GM12878 (cell line): ENCODE measurements around the gene APPL2. TPM values are rescaled to one million over a fixed set of nuclear protein-coding genes. Genes with fewer than 3 reads are reported as not detected.

Experiments
- ATAC-seq: fragments of 200-7000 bp; cut with Tn5 transposase; 3 replicates; pipeline ENCODE4 v1.9.1; 2020; ENCODE audit warnings: mild to moderate bottlenecking, moderate library complexity
- BruUV-seq: library from RNA; stranded (reverse); fragments of 400-500 nt; replicated peaks from 2 replicates; lab custom pipeline; 2021; lab: Mats Ljungman, UMichigan
- CTCF ChIA-PET: fragments of 300-600 bp; sonication (Branson Sonifier 250); formaldehyde crosslinking; extraction: SDS; loops from one replicate; lab custom pipeline; 2021; ENCODE audit warnings: inconsistent platforms; lab: Yijun Ruan, JAX
- POLR2A ChIA-PET: fragments of 350-600 bp; formaldehyde crosslinking; extraction: SDS; loops from one replicate; lab custom pipeline; 2021; ENCODE audit warnings: inconsistent platforms; lab: Charles Lee
- RAD21 ChIA-PET: fragments of 300-600 bp; sonication (Branson Sonifier 250); formaldehyde crosslinking; loops from one replicate; lab custom pipeline; 2023; ENCODE audit warnings: antibody characterized with exemption; ENCODE audit not compliant: unreplicated experiment; lab: Charles Lee
- SMC1A ChIA-PET: fragments of 300-600 bp; sonication (Branson Sonifier 250); formaldehyde crosslinking; loops from one replicate; lab custom pipeline; 2023; ENCODE audit not compliant: unreplicated experiment, uncharacterized antibody; lab: Charles Lee
- DNase-seq: peaks from one replicate; pipeline ENCODE4 v3.0.0-alpha.2; 2011; ENCODE audit warnings: low read depth, low spot score
- FAIRE-seq: peaks from 3 replicates; lab custom pipeline; 2011; peaks lifted over from hg19 to GRCh38; lab: Jason Lieb, UNC
- H2AFZ ChIP-seq: 2 replicates; pipeline ENCODE4 v1.6.0; 2011; ENCODE audit warnings: low read depth, low read length, control low read depth; ENCODE audit not compliant: control insufficient read depth
- H3K27ac ChIP-seq: 2 replicates; pipeline ENCODE4 v1.5.1; 2011; ENCODE audit warnings: control low read depth; ENCODE audit not compliant: control insufficient read depth, insufficient read depth
- H3K27me3 ChIP-seq, 2 experiments: replicated peaks in 1 of 2; 2 replicates each; pipeline versions ENCODE4 v1.6.0 to v1.6.1; 2011; ENCODE audit warnings: low read length in 1 of 2; ENCODE audit not compliant: control insufficient read depth in 2 of 2, insufficient read depth in 2 of 2
- H3K36me3 ChIP-seq, 2 experiments: 2 replicates each; pipeline ENCODE4 v1.5.1; 2011; ENCODE audit warnings: low read length in 1 of 2; ENCODE audit not compliant: control insufficient read depth in 2 of 2, insufficient read depth in 2 of 2
- H3K4me1 ChIP-seq: 2 replicates; pipeline ENCODE4 v1.6.1; 2011; ENCODE audit warnings: mild to moderate bottlenecking, low read length, moderate library complexity, mixed read lengths; ENCODE audit not compliant: control insufficient read depth, insufficient read depth
- H3K4me2 ChIP-seq: 2 replicates; pipeline ENCODE4 v1.6.0; 2011; ENCODE audit warnings: control low read depth; ENCODE audit not compliant: control insufficient read depth, insufficient read depth
- H3K4me3 ChIP-seq: fragments of 200-600 bp; sonication (generic); 2 replicates; pipeline ENCODE4 v1.5.1; 2016
- H3K79me2 ChIP-seq: 2 replicates; pipeline ENCODE4 v1.6.0; 2011; ENCODE audit warnings: low read length; ENCODE audit not compliant: control insufficient read depth, insufficient read depth
- H3K9ac ChIP-seq: 2 replicates; pipeline ENCODE4 v1.8.0; 2011; ENCODE audit warnings: low read length, control low read depth, mixed read lengths; ENCODE audit not compliant: control insufficient read depth, insufficient read depth
- H3K9me3 ChIP-seq: replicated peaks from 3 replicates; pipeline ENCODE4 v1.5.1; 2011; ENCODE audit warnings: mild to moderate bottlenecking, low read length; ENCODE audit not compliant: control insufficient read depth, insufficient read depth
- H4K20me1 ChIP-seq: 2 replicates; pipeline ENCODE4 v1.6.0; 2011; ENCODE audit not compliant: control insufficient read depth, insufficient read depth
- CBX5 ChIP-seq: sonication (generic); IDR thresholded peaks from 2 replicates; pipeline ENCODE4 v1.6.1; 2016; ENCODE audit warnings: low read depth, moderate library complexity, mild to moderate bottlenecking, inconsistent platforms
- CHD4 ChIP-seq: fragments of 200-600 bp; sonication (generic); IDR thresholded peaks from 2 replicates; pipeline ENCODE4 v1.6.1; 2016; ENCODE audit warnings: mild to moderate bottlenecking
- CTCF ChIP-seq, 3 experiments: IDR thresholded peaks in 2 of 3; conservative IDR thresholded peaks in 1 of 3; 2 replicates each; pipeline ENCODE4 v1.5.1; 2011; ENCODE audit warnings: low read depth in 3 of 3, low read length in 3 of 3, mild to moderate bottlenecking in 3 of 3, control low read depth in 2 of 3, moderate library complexity in 2 of 3, inconsistent platforms in 1 of 3, mixed read lengths in 1 of 3; ENCODE audit not compliant: control insufficient read depth in 2 of 3, insufficient read depth in 1 of 3; ENCODE audit errors: extremely low read depth in 1 of 3
- IKZF2 ChIP-seq, 2 experiments: fragments of 450-650 bp; IDR thresholded peaks; 2 replicates each; pipeline ENCODE4 v1.6.1; 2017; ENCODE audit warnings: mild to moderate bottlenecking in 2 of 2, moderate library complexity in 2 of 2
- IRF4 ChIP-seq: IDR thresholded peaks from 2 replicates; pipeline ENCODE4 v1.6.1; 2011; ENCODE audit warnings: low read depth, low read length
- JUND ChIP-seq: IDR thresholded peaks from 2 replicates; pipeline ENCODE4 v1.6.1; 2012; ENCODE audit warnings: low read depth, mild to moderate bottlenecking, low read length, improper control_type of control experiment, moderate library complexity
- KAT2A ChIP-seq: conservative IDR thresholded peaks from 2 replicates; pipeline ENCODE4 v1.6.1; 2011; ENCODE audit warnings: low read depth, low read length; ENCODE audit not compliant: control insufficient read depth
- KLF5 ChIP-seq: fragments of 450-650 bp; IDR thresholded peaks from 2 replicates; pipeline ENCODE4 v1.6.1; 2014; ENCODE audit warnings: mild to moderate bottlenecking; ENCODE audit not compliant: partially characterized antibody
- MAX ChIP-seq: IDR thresholded peaks from 2 replicates; pipeline ENCODE4 v1.6.1; 2012; ENCODE audit warnings: low read depth, low read length, improper control_type of control experiment
- NR2F1 ChIP-seq: fragments of 450-650 bp; conservative IDR thresholded peaks from 2 replicates; pipeline ENCODE4 v1.6.1; 2017; ENCODE audit warnings: mild to moderate bottlenecking
- NRF1 ChIP-seq: conservative IDR thresholded peaks from 2 replicates; pipeline ENCODE4 v1.6.1; 2011; ENCODE audit warnings: mild to moderate bottlenecking, low read depth, low read length, improper control_type of control experiment
- PML ChIP-seq: IDR thresholded peaks from 2 replicates; pipeline ENCODE4 v1.6.1; 2012; ENCODE audit warnings: low read length, inconsistent platforms
- POLR2AphosphoS5 ChIP-seq: IDR thresholded peaks from 2 replicates; pipeline ENCODE4 v1.6.1; 2011; ENCODE audit warnings: mild to moderate bottlenecking, low read length, inconsistent platforms
- RCOR1 ChIP-seq: conservative IDR thresholded peaks from 2 replicates; pipeline ENCODE4 v1.6.1; 2012; ENCODE audit warnings: low read depth, low read length, improper control_type of control experiment
- RFX5 ChIP-seq: IDR thresholded peaks from 2 replicates; pipeline ENCODE4 v1.6.1; 2011; ENCODE audit warnings: low read depth, low read length, improper control_type of control experiment
- SKIL ChIP-seq: fragments of 450-650 bp; IDR thresholded peaks from 2 replicates; pipeline ENCODE4 v1.6.1; 2017; ENCODE audit warnings: mild to moderate bottlenecking, low read depth, inconsistent platforms; ENCODE audit not compliant: poor library complexity, severe bottlenecking
- SREBF2 ChIP-seq: IDR thresholded peaks from 2 replicates; pipeline ENCODE4 v1.6.1; 2012; ENCODE audit warnings: mild to moderate bottlenecking, low read length
- STAT1 ChIP-seq: fragments of 450-650 bp; conservative IDR thresholded peaks from 2 replicates; pipeline ENCODE4 v1.6.1; 2014; ENCODE audit warnings: antibody characterized with exemption, mild to moderate bottlenecking
- ZBED1 ChIP-seq: IDR thresholded peaks from 2 replicates; pipeline ENCODE4 v1.6.1; 2016; ENCODE audit warnings: borderline replicate concordance
- ZNF24 ChIP-seq: fragments of 450-650 bp; IDR thresholded peaks from 2 replicates; pipeline ENCODE4 v1.6.1; 2017; ENCODE audit warnings: antibody characterized with exemption, mild to moderate bottlenecking
- WGBS: methylation state at CpG from one replicate; pipeline ENCODE4 v1.1.6; 2016; ENCODE audit warnings: low lambda C conversion rate; ENCODE audit not compliant: insufficient replicate concordance, insufficient coverage; ENCODE audit errors: missing lambda C conversion rate; 5-methylcytosine and 5-hydroxymethylcytosine counted together
- in situ Hi-C: fragments of 300-500 bp; cut with MboI; formaldehyde crosslinking; loops from 9 replicates; pipeline ENCODE4 v1.14.3; 2018; ENCODE audit warnings: mixed read lengths
- intact Hi-C: fragments of 100-400 bp; cut with micrococcal nuclease; formaldehyde crosslinking; loops from one replicate; pipeline ENCODE4 v1.14.2; 2022; ENCODE audit not compliant: unreplicated experiment
- polyA plus RNA-seq, 11 experiments: library from polyadenylated mRNA; depleted of rRNA in 4 of 11; unstranded in 6 of 11; stranded (reverse) in 5 of 11; fragments of >200 nt; fragmentation: Nextera tagmentation in 4 of 11; fragmentation: Illumina TruSeq in 1 of 11; extraction: Ambion mirVana in 4 of 11; extraction: Trizol in 1 of 11; gene quantifications; 1 replicate in 1 of 11; 2 replicates in 10 of 11; pipeline versions ENCODE4 v1.2.1 to v1.2.3, GENCODE V29; 2011 to 2016; ENCODE audit warnings: inconsistent platforms in 2 of 11, missing spikeins in 2 of 11, low read depth in 1 of 11
- total RNA-seq, 4 experiments: library from RNA; depleted of rRNA in 3 of 4; stranded (reverse); fragments of >200 nt in 3 of 4; fragmentation: Illumina TruSeq in 1 of 4; extraction: Trizol in 1 of 4; gene quantifications; 2 replicates each; pipeline versions ENCODE4 v1.2.1 to v1.2.3, GENCODE V29; 2013 to 2021

Gene APPL2
- total and polyA plus RNA-seq, 10 of the 15 experiments (the other 5 are each of a cell fraction or from before 2014, with no cell fraction given) = 1.9 to 14.2 (median 7.5) TPM

GRCh38 chr12:105267711-105268110 lies 31.7 kb upstream of the APPL2 start:
- SMC1A ChIA-PET = interaction anchor here (0.8 kb wide), 1 partner anchor 43 kb away, joined by 3 read pairs; no protein-coding TSS in a partner anchor
- Histone ChIP-seq H3K9me3 (no peaks in the 10 kb centered on the region), H3K9ac (no peak overlapping the region), H3K4me3 (no peak overlapping the region), H3K27ac (no peak overlapping the region), H3K36me3 (no peaks in the 10 kb centered on the region), H3K79me2 (no peaks in the 10 kb centered on the region), H4K20me1 (no peaks in the 10 kb centered on the region), H3K4me1 (no peaks in the 10 kb centered on the region), H3K27me3 (no peaks in the 10 kb centered on the region), H2AFZ (no peak overlapping the region), H3K4me2 (no peak overlapping the region)
- DNase-seq (no peak), FAIRE-seq (no peak), ATAC-seq (no peak)
- TF ChIP-seq RCOR1 (no peak), CBX5 (no peak), SREBF2 (no peak), KAT2A (no peak), CHD4 (no peak), NRF1 (no peak), MAX (no peak), CTCF (IDR thresholded peaks at IDR 0.05 in 2 of 3, conservative IDR thresholded peaks at IDR 0.05 in 1 of 3; ENCODE audit: control insufficient read depth in 2 of 3, extremely low read depth in 1 of 3, insufficient read depth in 1 of 3, low read depth in 3 of 3, low read length in 3 of 3) (no peak), ZBED1 (no peak), KLF5 (no peak), SKIL (no peak), ZNF24 (no peak), IRF4 (no peak), NR2F1 (no peak), JUND (no peak), POLR2AphosphoS5 (no peak), RFX5 (no peak), IKZF2 (IDR thresholded peaks at IDR 0.05) (no peak), PML (no peak), STAT1 (no peak)
- BruUV-seq = no TSS peak
- POLR2A ChIA-PET = no interaction called here
- RAD21 ChIA-PET = interaction anchor here (0.8 kb wide), 1 partner anchor 870 kb away, joined by 3 read pairs; no protein-coding TSS in a partner anchor
- in situ Hi-C loops (no loop called here), intact Hi-C loops (no loop called here)
- WGBS = 21% methylated on average over 4 of the region's 4 CpGs
- CTCF ChIA-PET = interaction anchor here (1.0 to 1.5 kb wide), 2 partner anchors 59 to 116 kb away, joined by 3 to 5 read pairs; no protein-coding TSS in a partner anchor
